Body of pancreas (tissue), 4 donors: ENCODE results near the gene AGTRAP. TPM values are rescaled to one million over a fixed set of nuclear protein-coding genes. Genes with fewer than 3 reads are reported as not detected.

ENCODE experiments used
- ATAC-seq: fragments of 150-250 bp; one replicate; pipeline ENCODE4 v1.9.1; 2016
- DNase-seq, 4 donors: peaks; one replicate each; pipeline ENCODE4 v3.0.0-alpha.2; 2019
- H3K27ac ChIP-seq, 4 donors: fragments of 200-600 bp; sonication (generic); 1 replicate in 3 of 4; 2 replicates in 1 of 4; pipeline versions ENCODE4 v1.5.1 to v1.6.1; 2016 to 2019; ENCODE audit warnings: mild to moderate bottlenecking in 1 of 4, mixed read lengths in 1 of 4, moderate library complexity in 1 of 4
- H3K27me3 ChIP-seq, 2 donors: fragments of 200-600 bp; sonication (generic); one replicate each; pipeline ENCODE4 v1.6.0; 2016; ENCODE audit warnings: mild to moderate bottlenecking in 1 of 2
- H3K36me3 ChIP-seq, 2 donors: fragments of 200-600 bp; sonication (generic); replicated peaks in 1 of 2; 2 replicates each; pipeline ENCODE4 v1.5.1; 2016; ENCODE audit warnings: low read depth in 2 of 2; ENCODE audit not compliant: insufficient read depth in 1 of 2
- H3K4me1 ChIP-seq: fragments of 200-600 bp; sonication (generic); one replicate; pipeline ENCODE4 v1.6.0; 2016
- H3K4me3 ChIP-seq, 2 donors: fragments of 200-600 bp; sonication (generic); 1 replicate in 1 of 2; 2 replicates in 1 of 2; pipeline ENCODE4 v1.5.1; 2016 to 2019
- H3K9me3 ChIP-seq, 3 donors: fragments of 200-600 bp; sonication (generic); 1 replicate in 2 of 3; 2 replicates in 1 of 3; pipeline ENCODE4 v1.5.1; 2016
- POLR2A ChIP-seq, 3 donors: fragments of 450-650 bp; IDR thresholded peaks; one replicate each; pipeline ENCODE4 v1.6.1; 2016; ENCODE audit warnings: antibody characterized with exemption in 3 of 3, mild to moderate bottlenecking in 2 of 3
- WGBS, 2 donors: methylation state at CpG; one replicate each; pipeline ENCODE4 v1.1.5; 2017; 5-methylcytosine and 5-hydroxymethylcytosine counted together
- intact Hi-C: fragments of 100-400 bp; cut with DNase I; formaldehyde crosslinking; loops from one replicate; pipeline ENCODE4 v1.15.1; 2023
- total RNA-seq, 2 donors: library from RNA; depleted of rRNA; stranded (reverse); fragments of >200 nt; gene quantifications; one replicate each; pipeline ENCODE4 v1.1.0, GENCODE V29; 2016
- TF ChIP-seq, protein P1 (sequence below), 7 experiments: fragments of 450-650 bp in 4 of 7; fragments of 200-600 bp in 3 of 7; sonication (generic) in 3 of 7; IDR thresholded peaks; one replicate each; pipeline ENCODE4 v1.5.1; 2016 to 2019; ENCODE audit warnings: antibody characterized with exemption in 7 of 7

AGTRAP gene
- total RNA-seq, 2 donors from 2014 or later: 16.8 to 24.6 TPM

DNA sequence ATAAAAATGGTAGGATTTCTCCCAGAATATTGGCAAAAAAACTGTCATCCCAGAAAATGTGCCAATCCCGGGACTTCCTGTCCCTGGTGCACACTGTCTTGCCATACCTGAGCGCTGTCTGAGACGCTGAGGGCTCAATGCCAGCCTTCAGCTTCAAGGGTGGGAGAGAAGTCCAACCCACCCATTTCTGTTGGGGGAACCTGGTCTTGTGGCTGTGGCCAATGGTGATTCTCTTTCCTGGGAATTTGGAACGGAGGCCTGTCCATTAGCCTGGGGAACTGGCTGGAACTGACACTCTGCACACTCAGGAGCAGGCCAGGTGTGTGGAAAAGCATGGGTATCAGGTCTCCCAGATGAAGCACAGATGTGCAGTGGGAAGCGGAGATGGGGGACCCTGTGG is 63.2 kb downstream of the AGTRAP start:
- DNase-seq: no peak
- Histone ChIP-seq H3K27ac (no peak overlapping the region), H3K27me3 (no peaks in the 10 kb centered on the region), H3K36me3 (peaks cover 0 to 26% of the 10 kb centered on the region in 2 donors), H3K4me1 (peaks cover 18% of the 10 kb centered on the region), H3K4me3 (no peak overlapping the region), H3K9me3 (no peaks in the 10 kb centered on the region)
- 94 to 96% methylated on average over 5 of the region's 5 CpGs for WGBS, 2 donors
- ATAC-seq: no peak
- TF ChIP-seq POLR2A (IDR thresholded peaks at IDR 0.05): no peak
- intact Hi-C loops: no loop called here

DNA sequence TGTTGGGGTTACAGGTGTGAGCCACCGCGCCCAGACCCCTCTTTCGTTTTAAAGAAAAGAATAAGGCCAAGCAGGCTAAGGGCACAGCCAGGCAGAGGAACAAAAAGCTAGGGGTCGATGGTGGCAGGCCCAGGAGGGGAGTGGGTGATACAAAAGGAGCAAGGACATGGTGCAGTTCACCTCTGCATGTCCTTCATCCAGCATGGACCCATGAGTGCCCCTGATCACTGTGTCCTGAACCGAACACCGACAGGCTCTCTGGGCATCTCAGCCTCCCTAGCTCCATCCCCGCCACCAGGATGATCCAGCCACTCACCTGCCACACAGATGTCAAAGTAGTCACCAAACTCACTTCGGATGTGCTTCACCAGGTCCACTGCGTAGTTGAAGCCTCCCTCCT is 64.0 kb downstream of the AGTRAP start:
- intact Hi-C loops: no loop called here
- no peak for DNase-seq
- no peak overlapping the region for H3K27ac ChIP-seq

DNA sequence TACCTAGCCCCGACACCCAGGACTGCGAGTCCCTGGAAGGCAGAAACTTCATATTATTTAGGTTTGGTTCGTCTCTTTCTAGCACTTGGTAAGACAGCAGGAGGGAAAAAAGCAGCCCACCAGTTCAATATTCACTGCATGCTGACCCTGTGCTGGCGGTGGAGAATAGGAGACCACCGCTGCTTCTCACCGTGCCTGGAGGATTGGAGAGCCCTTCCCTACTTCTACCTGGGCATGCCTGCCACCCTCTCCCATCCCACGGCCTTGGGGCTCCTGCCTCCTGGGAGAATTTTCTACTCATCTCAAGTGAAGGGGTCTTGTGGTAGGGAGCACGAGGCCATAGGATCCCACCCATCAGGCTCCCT is 64.4 kb downstream of the AGTRAP start:
- no peaks in the 10 kb centered on the region for H3K27me3 ChIP-seq
- WGBS, 2 donors: 84 to 95% methylated on average over 8 of the region's 8 CpGs
- TF ChIP-seq, protein P1, sequence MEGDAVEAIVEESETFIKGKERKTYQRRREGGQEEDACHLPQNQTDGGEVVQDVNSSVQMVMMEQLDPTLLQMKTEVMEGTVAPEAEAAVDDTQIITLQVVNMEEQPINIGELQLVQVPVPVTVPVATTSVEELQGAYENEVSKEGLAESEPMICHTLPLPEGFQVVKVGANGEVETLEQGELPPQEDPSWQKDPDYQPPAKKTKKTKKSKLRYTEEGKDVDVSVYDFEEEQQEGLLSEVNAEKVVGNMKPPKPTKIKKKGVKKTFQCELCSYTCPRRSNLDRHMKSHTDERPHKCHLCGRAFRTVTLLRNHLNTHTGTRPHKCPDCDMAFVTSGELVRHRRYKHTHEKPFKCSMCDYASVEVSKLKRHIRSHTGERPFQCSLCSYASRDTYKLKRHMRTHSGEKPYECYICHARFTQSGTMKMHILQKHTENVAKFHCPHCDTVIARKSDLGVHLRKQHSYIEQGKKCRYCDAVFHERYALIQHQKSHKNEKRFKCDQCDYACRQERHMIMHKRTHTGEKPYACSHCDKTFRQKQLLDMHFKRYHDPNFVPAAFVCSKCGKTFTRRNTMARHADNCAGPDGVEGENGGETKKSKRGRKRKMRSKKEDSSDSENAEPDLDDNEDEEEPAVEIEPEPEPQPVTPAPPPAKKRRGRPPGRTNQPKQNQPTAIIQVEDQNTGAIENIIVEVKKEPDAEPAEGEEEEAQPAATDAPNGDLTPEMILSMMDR (IDR thresholded peaks at IDR 0.05): no peak
- TF ChIP-seq POLR2A (IDR thresholded peaks at IDR 0.05): no peak
- no peak overlapping the region for H3K27ac ChIP-seq
- no peaks in the 10 kb centered on the region for H3K9me3 ChIP-seq
- ATAC-seq: no peak
- peaks cover 0 to 17% of the 10 kb centered on the region in 2 donors for H3K36me3 ChIP-seq
- H3K4me3 ChIP-seq: no peak overlapping the region
- intact Hi-C loops: no loop called here
- DNase-seq: no peak
- H3K4me1 ChIP-seq: peaks cover 29% of the 10 kb centered on the region

More for the DNA sequence above, 64.0 kb downstream of the AGTRAP start:
- ATAC-seq: no peak
- WGBS, 2 donors: 95 to 98% methylated on average over 8 to 9 of the region's 9 CpGs
- H3K27me3 ChIP-seq: no peaks in the 10 kb centered on the region
- H3K9me3 ChIP-seq: no peaks in the 10 kb centered on the region
- no peak overlapping the region for H3K4me3 ChIP-seq
- TF ChIP-seq, protein P1 (IDR thresholded peaks at IDR 0.05): no peak
- H3K36me3 ChIP-seq: peaks cover 0 to 22% of the 10 kb centered on the region in 2 donors
- peaks cover 26% of the 10 kb centered on the region for H3K4me1 ChIP-seq

Other genes starting within 250 kb of the AGTRAP start
- 10 to 100 TPM; 57.4 to 87.4 TPM for gene FBXO2, start 81.7 kb upstream of the AGTRAP start, total RNA-seq
- 10 to 100 TPM; 12.9 to 30.6 TPM for gene FBXO44, start 81.3 kb upstream of the AGTRAP start, total RNA-seq
- gene FBXO6, start 71.9 kb upstream of the AGTRAP start, total RNA-seq: 1 to 10 TPM; 6.3 to 7.5 TPM
- gene MAD2L2, start 55.0 kb upstream of the AGTRAP start, total RNA-seq: 10 to 100 TPM in 1 of 2 donors, 1 to 10 TPM in 1; 6.9 to 31.6 TPM
- not detected for gene DRAXIN, start 44.4 kb upstream of the AGTRAP start, total RNA-seq
- gene C1orf167, start 26.1 kb downstream of the AGTRAP start, total RNA-seq: not detected
- 10 to 100 TPM; 26.4 to 30.1 TPM for gene MTHFR, start 69.8 kb downstream of the AGTRAP start, total RNA-seq
- gene CLCN6, start 70.1 kb downstream of the AGTRAP start, total RNA-seq: 10 to 100 TPM in 1 of 2 donors, 1 to 10 TPM in 1; 7.0 to 23.7 TPM
- 10 to 100 TPM in 1 of 2 donors, not detected in 1; 25.4 TPM for gene NPPA, start 111.6 kb downstream of the AGTRAP start, total RNA-seq
- not detected for gene NPPB, start 122.8 kb downstream of the AGTRAP start, total RNA-seq
- 10 to 100 TPM; 67.7 to 87.0 TPM for gene KIAA2013, start 190.3 kb downstream of the AGTRAP start, total RNA-seq
- 10 to 100 TPM; 30.9 to 39.6 TPM for gene PLOD1, start 198.6 kb downstream of the AGTRAP start, total RNA-seq
- 10 to 100 TPM; 20.1 to 20.8 TPM for gene MFN2, start 244.3 kb downstream of the AGTRAP start, total RNA-seq